ENCODE results near the gene SQOR.

The SQOR gene

DNA sequence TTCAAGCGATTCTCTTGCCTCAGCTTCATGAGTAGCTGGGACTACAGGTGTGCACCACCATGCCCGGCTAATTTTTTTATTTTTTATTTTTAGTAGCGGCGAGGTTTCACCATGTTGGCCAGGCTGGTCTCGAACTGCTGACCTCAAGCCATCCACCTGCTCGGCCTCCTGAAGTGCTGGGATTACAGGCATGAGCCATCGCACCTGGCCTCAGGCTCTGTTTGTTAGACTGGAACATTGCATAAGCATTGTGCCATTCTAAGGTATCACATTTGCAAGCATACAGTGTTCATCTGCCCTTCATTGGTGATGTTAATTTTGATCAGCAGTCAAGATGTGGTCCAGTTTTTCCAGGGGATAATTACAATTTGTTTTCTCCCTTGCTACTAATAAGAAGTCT lies 43.0 kb downstream of the SQOR start:
- no peak for TF ChIP-seq ZBTB7A (IDR thresholded peaks at IDR 0.05; ENCODE audit: low read depth)
- TF ChIP-seq, protein P1, sequence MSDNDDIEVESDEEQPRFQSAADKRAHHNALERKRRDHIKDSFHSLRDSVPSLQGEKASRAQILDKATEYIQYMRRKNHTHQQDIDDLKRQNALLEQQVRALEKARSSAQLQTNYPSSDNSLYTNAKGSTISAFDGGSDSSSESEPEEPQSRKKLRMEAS (IDR thresholded peaks at IDR 0.05), result no peak
- no peak for TF ChIP-seq RAD21 (IDR thresholded peaks at IDR 0.05; ENCODE audit: low read depth)
- TF ChIP-seq EGR1 (IDR thresholded peaks at IDR 0.05), result no peak
- no peak for TF ChIP-seq TCF12 (IDR thresholded peaks at IDR 0.05; ENCODE audit: low read depth)
- TF ChIP-seq CREB1 (IDR thresholded peaks at IDR 0.05; ENCODE audit: low read depth), result no peak
- TF ChIP-seq, protein P2, sequence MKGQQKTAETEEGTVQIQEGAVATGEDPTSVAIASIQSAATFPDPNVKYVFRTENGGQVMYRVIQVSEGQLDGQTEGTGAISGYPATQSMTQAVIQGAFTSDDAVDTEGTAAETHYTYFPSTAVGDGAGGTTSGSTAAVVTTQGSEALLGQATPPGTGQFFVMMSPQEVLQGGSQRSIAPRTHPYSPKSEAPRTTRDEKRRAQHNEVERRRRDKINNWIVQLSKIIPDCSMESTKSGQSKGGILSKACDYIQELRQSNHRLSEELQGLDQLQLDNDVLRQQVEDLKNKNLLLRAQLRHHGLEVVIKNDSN (IDR thresholded peaks at IDR 0.05), result no peak
- TF ChIP-seq EP300 (IDR thresholded peaks at IDR 0.05; ENCODE audit: borderline replicate concordance), result no peak
- no peak for TF ChIP-seq CEBPB (IDR thresholded peaks at IDR 0.05)

DNA sequence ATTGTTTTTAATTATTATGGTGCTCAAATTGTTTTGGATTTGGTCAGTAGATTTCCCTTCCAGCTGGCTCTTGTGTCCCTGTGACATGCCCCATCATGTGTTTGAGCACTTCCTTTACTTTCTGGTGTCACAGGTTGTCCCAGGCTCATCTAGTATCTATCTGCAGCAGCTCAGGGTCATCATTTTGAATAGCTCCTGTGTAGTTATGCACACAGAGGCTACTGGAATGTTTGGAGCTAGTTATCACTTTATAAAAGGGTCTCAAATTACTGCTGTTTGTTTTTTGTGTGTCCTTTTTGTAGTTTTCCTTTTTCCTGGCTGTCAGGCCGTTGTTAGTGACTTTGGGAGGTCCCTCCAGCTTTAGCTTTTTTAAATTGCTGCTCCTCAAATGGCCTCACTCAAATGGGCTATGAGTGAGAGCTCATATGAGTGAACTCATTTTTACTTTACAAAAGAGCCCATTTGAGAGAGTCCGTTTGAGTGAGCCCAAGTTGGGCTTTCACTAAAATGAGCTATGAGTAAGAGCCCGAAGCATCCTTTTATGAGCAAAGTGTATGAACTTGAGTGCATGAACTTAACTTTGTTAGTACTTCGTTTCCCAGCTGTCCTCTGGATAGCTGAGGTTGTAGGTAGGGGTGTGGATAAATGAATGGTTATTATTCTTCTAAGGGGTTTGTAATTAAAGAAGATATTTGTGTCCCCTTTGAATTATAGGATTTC lies 43.8 kb downstream of the SQOR start:
- TF ChIP-seq CEBPB (IDR thresholded peaks at IDR 0.05), result no peak
- no peak for TF ChIP-seq RAD21 (IDR thresholded peaks at IDR 0.05; ENCODE audit: low read depth)
- no peak for TF ChIP-seq TAF1 (IDR thresholded peaks at IDR 0.05; ENCODE audit: low read depth)
- TF ChIP-seq, protein P3, sequence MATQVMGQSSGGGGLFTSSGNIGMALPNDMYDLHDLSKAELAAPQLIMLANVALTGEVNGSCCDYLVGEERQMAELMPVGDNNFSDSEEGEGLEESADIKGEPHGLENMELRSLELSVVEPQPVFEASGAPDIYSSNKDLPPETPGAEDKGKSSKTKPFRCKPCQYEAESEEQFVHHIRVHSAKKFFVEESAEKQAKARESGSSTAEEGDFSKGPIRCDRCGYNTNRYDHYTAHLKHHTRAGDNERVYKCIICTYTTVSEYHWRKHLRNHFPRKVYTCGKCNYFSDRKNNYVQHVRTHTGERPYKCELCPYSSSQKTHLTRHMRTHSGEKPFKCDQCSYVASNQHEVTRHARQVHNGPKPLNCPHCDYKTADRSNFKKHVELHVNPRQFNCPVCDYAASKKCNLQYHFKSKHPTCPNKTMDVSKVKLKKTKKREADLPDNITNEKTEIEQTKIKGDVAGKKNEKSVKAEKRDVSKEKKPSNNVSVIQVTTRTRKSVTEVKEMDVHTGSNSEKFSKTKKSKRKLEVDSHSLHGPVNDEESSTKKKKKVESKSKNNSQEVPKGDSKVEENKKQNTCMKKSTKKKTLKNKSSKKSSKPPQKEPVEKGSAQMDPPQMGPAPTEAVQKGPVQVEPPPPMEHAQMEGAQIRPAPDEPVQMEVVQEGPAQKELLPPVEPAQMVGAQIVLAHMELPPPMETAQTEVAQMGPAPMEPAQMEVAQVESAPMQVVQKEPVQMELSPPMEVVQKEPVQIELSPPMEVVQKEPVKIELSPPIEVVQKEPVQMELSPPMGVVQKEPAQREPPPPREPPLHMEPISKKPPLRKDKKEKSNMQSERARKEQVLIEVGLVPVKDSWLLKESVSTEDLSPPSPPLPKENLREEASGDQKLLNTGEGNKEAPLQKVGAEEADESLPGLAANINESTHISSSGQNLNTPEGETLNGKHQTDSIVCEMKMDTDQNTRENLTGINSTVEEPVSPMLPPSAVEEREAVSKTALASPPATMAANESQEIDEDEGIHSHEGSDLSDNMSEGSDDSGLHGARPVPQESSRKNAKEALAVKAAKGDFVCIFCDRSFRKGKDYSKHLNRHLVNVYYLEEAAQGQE (IDR thresholded peaks at IDR 0.05; ENCODE audit: low read depth), result no peak
- TF ChIP-seq ZBTB7A (IDR thresholded peaks at IDR 0.05; ENCODE audit: low read depth), result no peak
- TF ChIP-seq, protein P1 (IDR thresholded peaks at IDR 0.05), result no peak
- no peak for TF ChIP-seq EP300 (IDR thresholded peaks at IDR 0.05; ENCODE audit: borderline replicate concordance)
- no peak for TF ChIP-seq TEAD4 (IDR thresholded peaks at IDR 0.05)
- TF ChIP-seq, protein P2 (IDR thresholded peaks at IDR 0.05), result no peak
- no peak for TF ChIP-seq FOXM1 (IDR thresholded peaks at IDR 0.05; ENCODE audit: borderline replicate concordance, low read depth)
- TF ChIP-seq CREB1 (IDR thresholded peaks at IDR 0.05; ENCODE audit: low read depth), result no peak
- TF ChIP-seq TCF12 (IDR thresholded peaks at IDR 0.05; ENCODE audit: low read depth), result no peak
- TF ChIP-seq EGR1 (IDR thresholded peaks at IDR 0.05), result no peak
- TF ChIP-seq YY1 (IDR thresholded peaks at IDR 0.05; ENCODE audit: low read depth), result no peak
- TF ChIP-seq NFIC (IDR thresholded peaks at IDR 0.05), result no peak

DNA sequence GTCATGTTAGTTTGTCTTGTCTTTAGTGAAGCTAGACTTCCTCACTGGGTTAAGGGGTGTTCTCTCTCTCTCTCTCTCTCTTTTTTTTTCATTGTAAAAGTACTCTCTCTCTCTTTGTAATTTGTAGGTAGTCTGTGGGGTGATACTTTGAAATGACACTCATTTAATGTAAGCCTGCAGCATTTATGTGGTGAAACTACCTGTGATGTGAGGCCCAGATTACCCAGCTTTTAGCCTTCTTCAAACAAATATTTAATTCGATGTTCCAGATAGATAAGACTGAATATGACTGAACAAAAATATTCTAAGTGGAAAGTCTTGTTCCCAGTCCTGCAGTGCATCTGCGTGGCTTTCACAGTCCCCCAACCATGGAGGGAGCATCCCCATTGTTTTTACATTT lies 49.7 kb downstream of the SQOR start:
- TF ChIP-seq TCF12 (IDR thresholded peaks at IDR 0.05; ENCODE audit: low read depth), result no peak
- TF ChIP-seq TEAD4 (IDR thresholded peaks at IDR 0.05), result no peak
- no peak for TF ChIP-seq YY1 (IDR thresholded peaks at IDR 0.05; ENCODE audit: low read depth)
- no peak for TF ChIP-seq EGR1 (IDR thresholded peaks at IDR 0.05)
- TF ChIP-seq CEBPB (IDR thresholded peaks at IDR 0.05), result no peak
- TF ChIP-seq EP300 (IDR thresholded peaks at IDR 0.05; ENCODE audit: borderline replicate concordance), result no peak
- no peak for TF ChIP-seq FOXM1 (IDR thresholded peaks at IDR 0.05; ENCODE audit: borderline replicate concordance, low read depth)
- TF ChIP-seq, protein P2 (IDR thresholded peaks at IDR 0.05), result no peak
- TF ChIP-seq CREB1 (IDR thresholded peaks at IDR 0.05; ENCODE audit: low read depth), result no peak
- TF ChIP-seq, protein P1 (IDR thresholded peaks at IDR 0.05), result no peak
- TF ChIP-seq, protein P3 (IDR thresholded peaks at IDR 0.05; ENCODE audit: low read depth), result no peak
- TF ChIP-seq ZBTB7A (IDR thresholded peaks at IDR 0.05; ENCODE audit: low read depth), result no peak

DNA sequence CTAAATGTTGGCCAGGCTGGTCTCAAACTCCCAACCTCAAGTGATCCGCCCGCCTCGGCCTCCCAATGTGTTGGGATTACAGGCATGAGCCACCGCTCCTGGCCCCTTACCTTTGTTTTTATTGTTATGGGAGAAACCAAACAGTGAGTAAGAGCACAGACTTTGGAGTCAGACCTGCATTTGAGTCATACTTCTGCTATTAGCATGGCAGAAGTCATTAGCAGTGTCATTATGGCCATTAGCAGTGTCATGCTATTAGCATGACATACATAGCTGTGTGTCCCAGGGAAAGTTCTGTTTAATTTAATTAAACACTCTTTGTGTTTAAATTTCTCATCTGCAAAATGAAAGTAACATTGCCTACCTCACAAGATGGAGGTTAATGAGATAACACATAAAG lies 54.8 kb downstream of the SQOR start:
- TF ChIP-seq TEAD4 (IDR thresholded peaks at IDR 0.05), result no peak
- TF ChIP-seq, protein P2 (IDR thresholded peaks at IDR 0.05), result no peak
- TF ChIP-seq RAD21 (IDR thresholded peaks at IDR 0.05; ENCODE audit: low read depth), result no peak
- TF ChIP-seq FOXM1 (IDR thresholded peaks at IDR 0.05; ENCODE audit: borderline replicate concordance, low read depth), result no peak
- TF ChIP-seq EP300 (IDR thresholded peaks at IDR 0.05; ENCODE audit: borderline replicate concordance), result no peak
- no peak for TF ChIP-seq EGR1 (IDR thresholded peaks at IDR 0.05)
- no peak for TF ChIP-seq CREB1 (IDR thresholded peaks at IDR 0.05; ENCODE audit: low read depth)
- TF ChIP-seq, protein P1 (IDR thresholded peaks at IDR 0.05), result no peak
- TF ChIP-seq TAF1 (IDR thresholded peaks at IDR 0.05; ENCODE audit: low read depth), result no peak
- TF ChIP-seq ZBTB7A (IDR thresholded peaks at IDR 0.05; ENCODE audit: low read depth), result no peak
- TF ChIP-seq NFIC (IDR thresholded peaks at IDR 0.05), result no peak
- no peak for TF ChIP-seq YY1 (IDR thresholded peaks at IDR 0.05; ENCODE audit: low read depth)
- TF ChIP-seq, protein P3 (IDR thresholded peaks at IDR 0.05; ENCODE audit: low read depth), result no peak
- no peak for TF ChIP-seq CEBPB (IDR thresholded peaks at IDR 0.05)
- no peak for TF ChIP-seq TCF12 (IDR thresholded peaks at IDR 0.05; ENCODE audit: low read depth)

Measured in Ishikawa (cell line).